Thoracic aorta (tissue), 2 donors: ENCODE results near the gene F12. TPM values are rescaled to one million over a fixed set of nuclear protein-coding genes. Genes with fewer than 3 reads are reported as not detected.
A peak's percentile ranks its signal among the peaks of the same experiment; 100 is the strongest.

Experiments used
- ATAC-seq: fragments of 150-250 bp; one replicate; pipeline ENCODE4 v1.8.0; 2017; ENCODE audit warnings: low read depth; ENCODE audit not compliant: insufficient number of reproducible peaks, low FRiP score
- DNase-seq: peaks from one replicate; pipeline ENCODE4 v3.0.0-alpha.2; 2020; ENCODE audit warnings: low spot score
- H3K27ac ChIP-seq, 2 donors: fragments of 200-600 bp; sonication (generic); 1 replicate in 1 of 2; 2 replicates in 1 of 2; pipeline ENCODE4 v1.5.1; 2016; ENCODE audit warnings: mild to moderate bottlenecking in 2 of 2, moderate library complexity in 2 of 2
- H3K27me3 ChIP-seq: fragments of 200-600 bp; sonication (generic); replicated peaks from 2 replicates; pipeline ENCODE4 v1.6.0; 2016; ENCODE audit warnings: mild to moderate bottlenecking; ENCODE audit not compliant: insufficient read depth
- H3K36me3 ChIP-seq: fragments of 200-600 bp; sonication (generic); one replicate; pipeline ENCODE4 v1.5.1; 2016
- H3K4me1 ChIP-seq, 2 donors: fragments of 200-600 bp; sonication (generic); 1 replicate in 1 of 2; 2 replicates in 1 of 2; pipeline versions ENCODE4 v1.5.1 to v1.6.0; 2016; ENCODE audit warnings: low read depth in 2 of 2, mild to moderate bottlenecking in 1 of 2; ENCODE audit not compliant: control insufficient read depth in 1 of 2
- H3K4me3 ChIP-seq: fragments of 200-600 bp; sonication (generic); 2 replicates; pipeline ENCODE4 v1.5.1; 2016; ENCODE audit warnings: mild to moderate bottlenecking
- H3K9me3 ChIP-seq: fragments of 200-600 bp; sonication (generic); 2 replicates; pipeline ENCODE4 v1.5.1; 2016
- CTCF ChIP-seq: fragments of 200-600 bp; sonication (generic); IDR thresholded peaks from one replicate; pipeline ENCODE4 v1.5.1; 2019; ENCODE audit warnings: antibody characterized with exemption
- total RNA-seq, 2 donors: library from RNA; depleted of rRNA; stranded (reverse); fragments of >200 nt; gene quantifications; one replicate each; pipeline versions ENCODE4 v1.1.0 to v1.2.3, GENCODE V29; 2016

Gene F12
- total RNA-seq, 2 donors from 2014 or later, result not detected

DNA sequence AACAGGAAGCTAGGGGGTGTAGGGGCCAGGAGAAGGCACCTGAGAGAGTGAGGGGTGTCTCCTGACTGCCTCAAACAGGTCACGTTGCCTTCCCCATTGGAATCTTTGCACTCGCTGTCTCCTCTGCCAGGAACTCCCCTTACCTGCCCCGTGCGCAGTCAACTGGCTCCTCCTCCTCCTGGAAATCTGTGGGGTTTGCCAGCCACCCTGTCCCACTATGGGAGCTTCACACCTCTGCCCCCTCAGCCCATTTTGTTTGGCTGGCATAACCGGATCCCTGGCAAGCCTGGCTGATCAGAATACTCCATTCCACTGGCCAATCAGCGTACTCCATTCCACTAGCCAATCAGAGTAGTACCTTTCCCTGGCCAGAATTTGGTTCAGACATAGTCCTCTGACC, 35.6 kb downstream of the F12 start:
- ATAC-seq (no peak), DNase-seq (no peak)
- Histone ChIP-seq H3K4me3 (no peak overlapping the region), H3K4me1 (peaks cover 0 to 3% of the 10 kb centered on the region in 2 donors), H3K27ac (no peak overlapping the region), H3K27me3 (no peaks in the 10 kb centered on the region), H3K9me3 (no peaks in the 10 kb centered on the region), H3K36me3 (no peaks in the 10 kb centered on the region)
- TF ChIP-seq CTCF, result no peak

DNA sequence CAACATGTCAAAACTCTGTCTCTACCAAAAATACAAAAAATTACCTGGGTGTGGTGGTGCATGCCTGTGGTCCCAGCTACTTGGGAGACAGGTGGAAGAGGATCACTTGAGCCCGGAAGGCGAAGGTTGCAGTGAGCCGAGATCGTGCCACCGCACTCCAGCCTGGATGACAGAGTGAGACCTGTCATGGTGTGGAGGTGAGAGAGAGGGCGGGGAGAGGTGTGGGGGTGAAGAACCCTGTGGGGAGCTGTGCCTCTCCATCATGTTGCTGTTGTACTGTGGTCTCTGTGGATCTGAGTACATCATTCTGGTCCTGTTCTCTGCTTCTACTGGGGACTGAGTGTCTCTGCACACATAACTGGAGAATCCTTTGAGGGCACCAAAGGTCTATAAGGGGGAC, 36.5 kb downstream of the F12 start:
- Histone ChIP-seq H3K4me3 (no peak overlapping the region), H3K27ac (no peak overlapping the region), H3K36me3 (no peaks in the 10 kb centered on the region), H3K9me3 (no peaks in the 10 kb centered on the region), H3K27me3 (no peaks in the 10 kb centered on the region), H3K4me1 (peaks cover 3% of the 10 kb centered on the region in 2 donors)
- no peak for DNase-seq
- ATAC-seq, result no peak
- TF ChIP-seq CTCF, result no peak

DNA sequence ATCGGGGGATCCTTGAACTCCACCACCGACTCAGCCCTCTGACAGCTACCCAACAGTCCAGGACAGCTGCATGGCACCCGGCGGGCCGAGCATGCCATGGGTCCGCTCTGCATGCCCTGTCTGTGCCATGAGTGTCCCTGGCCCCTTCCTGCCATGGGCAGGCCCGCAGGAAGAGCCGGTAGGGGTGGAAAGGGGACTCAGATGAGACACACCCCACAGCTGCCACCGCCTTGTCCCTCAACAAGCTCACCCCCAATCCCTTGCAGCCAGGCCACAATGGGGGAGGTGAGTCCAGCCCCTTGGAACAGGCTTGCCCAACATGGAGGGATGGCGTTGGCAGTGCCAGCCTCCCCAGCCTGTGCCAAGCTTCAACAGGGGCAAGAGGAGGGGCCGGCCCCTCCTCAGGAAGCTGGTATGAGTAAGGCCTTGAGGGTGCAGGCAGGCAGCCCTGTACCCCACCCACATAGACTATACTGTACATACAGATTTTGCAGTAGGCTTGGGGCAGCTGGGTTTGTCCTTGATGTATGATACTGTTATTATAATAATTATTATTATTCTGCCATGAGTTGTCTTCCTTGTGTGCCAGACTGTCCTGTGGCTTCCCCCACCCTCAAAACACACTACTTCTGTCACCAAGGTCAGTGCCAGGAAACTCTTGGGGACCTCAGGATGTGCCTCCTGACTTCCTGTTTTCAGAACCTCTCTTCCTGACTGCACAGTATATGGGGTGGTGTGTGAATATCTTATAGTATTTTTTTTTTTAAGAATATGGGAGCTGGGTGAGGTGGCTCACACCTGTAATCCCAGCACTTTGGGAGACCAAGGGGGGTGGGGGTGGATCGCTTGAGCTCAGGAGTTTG, 37.1 kb downstream of the F12 start:
- Histone ChIP-seq H3K4me1 (peaks cover 7 to 10% of the 10 kb centered on the region in 2 donors), H3K27ac (no peak overlapping the region), H3K4me3 (no peak overlapping the region), H3K27me3 (no peaks in the 10 kb centered on the region), H3K36me3 (no peaks in the 10 kb centered on the region), H3K9me3 (no peaks in the 10 kb centered on the region)
- no peak for TF ChIP-seq CTCF
- ATAC-seq (no peak), DNase-seq (no peak)

DNA sequence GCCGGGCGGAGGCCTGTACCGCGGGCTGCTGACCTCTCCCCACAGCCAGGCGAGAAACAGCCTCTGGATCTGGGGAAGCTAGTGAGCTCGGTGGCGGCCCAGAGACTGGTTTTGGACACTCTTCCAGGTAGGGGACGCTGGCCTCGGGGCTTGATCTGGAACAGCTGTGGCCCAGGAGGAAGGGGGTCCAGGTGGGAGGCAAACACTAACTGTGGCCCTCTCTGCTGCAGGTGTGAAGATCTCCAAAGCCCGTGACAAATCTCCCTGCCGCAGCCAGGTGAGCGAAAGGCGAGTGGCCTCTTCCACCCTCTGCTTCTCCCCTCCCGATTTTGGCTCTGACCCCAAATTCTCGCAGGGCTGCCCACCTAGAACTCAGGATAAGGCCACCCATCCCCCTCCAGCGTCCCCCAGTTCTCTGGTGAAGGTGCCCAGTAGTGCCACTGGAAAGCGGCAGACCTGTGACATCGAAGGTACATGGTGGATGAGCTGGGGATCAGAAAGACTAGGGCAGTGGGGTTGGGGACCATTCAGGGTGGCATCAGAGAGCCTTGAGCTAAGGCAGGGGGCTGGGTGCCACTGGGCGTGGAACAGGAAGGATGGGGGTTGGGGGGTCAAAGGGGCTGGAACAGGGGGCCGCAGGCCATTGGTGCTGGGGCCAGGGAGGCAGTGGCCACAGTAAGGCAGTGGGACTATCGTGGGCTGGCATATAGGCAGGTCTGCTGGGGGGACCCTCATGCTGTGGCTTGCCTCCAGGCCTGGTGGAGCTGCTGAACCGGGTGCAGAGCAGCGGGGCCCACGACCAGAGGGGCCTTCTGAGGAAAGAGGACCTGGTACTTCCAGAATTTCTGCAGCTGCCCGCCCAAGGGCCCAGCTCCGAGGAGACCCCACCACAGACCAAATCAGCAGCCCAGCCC, 38.0 kb downstream of the F12 start:
- H3K27ac ChIP-seq, result no peak overlapping the region

More for the DNA sequence above, 38.0 kb downstream of the F12 start:
- ATAC-seq (no peak), DNase-seq (no peak)
- H3K4me3 ChIP-seq, result peak overlapping the region; percentile 66
- H3K4me1 ChIP-seq, result peaks cover 7 to 16% of the 10 kb centered on the region in 2 donors
- no peaks in the 10 kb centered on the region for H3K36me3 ChIP-seq
- no peaks in the 10 kb centered on the region for H3K9me3 ChIP-seq
- no peak for TF ChIP-seq CTCF
- no peaks in the 10 kb centered on the region for H3K27me3 ChIP-seq
